SIG-M5 (cell line): ENCODE data around the gene TANK.
"Not testable (repeated sequence)": the region's sequence is repeated elsewhere in the genome, so short reads cannot be mapped to it uniquely, and the experiment has no call there.

Experiments
- DNase-seq: peaks from one replicate; lab custom pipeline; 2025; lab: John Stamatoyannopoulos, UW

The TANK gene

GRCh38 chr2:161169335-161169734, 9.1 kb downstream of the TANK start:
- no peak for DNase-seq

- no peak for DNase-seq
These were observed 10.1 kb downstream of the TANK start for GRCh38 chr2:161170377-161170776.

- DNase-seq = peak; percentile 42
These were observed 11.0 kb downstream of the TANK start for GRCh38 chr2:161170958-161171932.

- DNase-seq = no peak
These were observed 12.8 kb downstream of the TANK start for GRCh38 chr2:161172901-161173540.

- no peak for DNase-seq
These were observed 13.4 kb downstream of the TANK start for GRCh38 chr2:161173541-161174194.

GRCh38 chr2:161177969-161178368, 17.7 kb downstream of the TANK start:
- peak; percentile 54 for DNase-seq

- no peak for DNase-seq
These were observed 18.5 kb downstream of the TANK start for GRCh38 chr2:161178756-161179155.

GRCh38 chr2:161190050-161190449, 29.8 kb downstream of the TANK start:
- DNase-seq = no peak

GRCh38 chr2:161195602-161196001, 35.4 kb downstream of the TANK start:
- not testable (repeated sequence) for DNase-seq

- DNase-seq = no peak
These were observed 39.9 kb downstream of the TANK start for GRCh38 chr2:161199912-161200701.

GRCh38 chr2:161204846-161205245, 44.6 kb downstream of the TANK start:
- DNase-seq = no peak

GRCh38 chr2:161206471-161207032, 46.3 kb downstream of the TANK start:
- no peak for DNase-seq

GRCh38 chr2:161207941-161208340, 47.7 kb downstream of the TANK start:
- DNase-seq = no peak

- no peak for DNase-seq
These were observed 48.4 kb downstream of the TANK start for GRCh38 chr2:161208527-161209139.

GRCh38 chr2:161209902-161210301, 49.7 kb downstream of the TANK start:
- DNase-seq = no peak

GRCh38 chr2:161217597-161218185, 57.5 kb downstream of the TANK start:
- no peak for DNase-seq

- no peak for DNase-seq
These were observed 59.0 kb downstream of the TANK start for GRCh38 chr2:161219211-161219610.

- DNase-seq = no peak
These were observed 63.0 kb downstream of the TANK start for GRCh38 chr2:161223139-161223732.

- DNase-seq = no peak
These were observed 68.4 kb downstream of the TANK start for GRCh38 chr2:161228511-161229240.

- no peak for DNase-seq
These were observed 70.7 kb downstream of the TANK start for GRCh38 chr2:161230959-161231358.
